GM12878 (cell line): ENCODE results near the gene PPP1R1B. TPM values are rescaled to one million over a fixed set of nuclear protein-coding genes. Genes with fewer than 3 reads are reported as not detected.
A peak's percentile ranks its signal among the peaks of the same experiment; 100 is the strongest.

Experiments
- ATAC-seq: fragments of 200-7000 bp; cut with Tn5 transposase; 3 replicates; pipeline ENCODE4 v1.9.1; 2020; ENCODE audit warnings: mild to moderate bottlenecking, moderate library complexity
- BruUV-seq: library from RNA; stranded (reverse); fragments of 400-500 nt; replicated peaks from 2 replicates; lab custom pipeline; 2021; lab: Mats Ljungman, UMichigan
- CTCF ChIA-PET: fragments of 300-600 bp; sonication (Branson Sonifier 250); formaldehyde crosslinking; extraction: SDS; loops from one replicate; lab custom pipeline; 2021; ENCODE audit warnings: inconsistent platforms; lab: Yijun Ruan, JAX
- POLR2A ChIA-PET: fragments of 350-600 bp; formaldehyde crosslinking; extraction: SDS; loops from one replicate; lab custom pipeline; 2021; ENCODE audit warnings: inconsistent platforms; lab: Charles Lee
- RAD21 ChIA-PET: fragments of 300-600 bp; sonication (Branson Sonifier 250); formaldehyde crosslinking; loops from one replicate; lab custom pipeline; 2023; ENCODE audit warnings: antibody characterized with exemption; ENCODE audit not compliant: unreplicated experiment; lab: Charles Lee
- SMC1A ChIA-PET: fragments of 300-600 bp; sonication (Branson Sonifier 250); formaldehyde crosslinking; loops from one replicate; lab custom pipeline; 2023; ENCODE audit not compliant: unreplicated experiment, uncharacterized antibody; lab: Charles Lee
- DNase-seq: peaks from one replicate; pipeline ENCODE4 v3.0.0-alpha.2; 2011; ENCODE audit warnings: low read depth, low spot score
- FAIRE-seq: peaks from 3 replicates; lab custom pipeline; 2011; peaks lifted over from hg19 to GRCh38; lab: Jason Lieb, UNC
- H2AFZ ChIP-seq: 2 replicates; pipeline ENCODE4 v1.6.0; 2011; ENCODE audit warnings: low read depth, low read length, control low read depth; ENCODE audit not compliant: control insufficient read depth
- H3K27ac ChIP-seq: 2 replicates; pipeline ENCODE4 v1.5.1; 2011; ENCODE audit warnings: control low read depth; ENCODE audit not compliant: control insufficient read depth, insufficient read depth
- H3K27me3 ChIP-seq, 2 experiments: replicated peaks in 1 of 2; 2 replicates each; pipeline versions ENCODE4 v1.6.0 to v1.6.1; 2011; ENCODE audit warnings: low read length in 1 of 2; ENCODE audit not compliant: control insufficient read depth in 2 of 2, insufficient read depth in 2 of 2
- H3K36me3 ChIP-seq, 2 experiments: 2 replicates each; pipeline ENCODE4 v1.5.1; 2011; ENCODE audit warnings: low read length in 1 of 2; ENCODE audit not compliant: control insufficient read depth in 2 of 2, insufficient read depth in 2 of 2
- H3K4me1 ChIP-seq: 2 replicates; pipeline ENCODE4 v1.6.1; 2011; ENCODE audit warnings: mild to moderate bottlenecking, low read length, moderate library complexity, mixed read lengths; ENCODE audit not compliant: control insufficient read depth, insufficient read depth
- H3K4me2 ChIP-seq: 2 replicates; pipeline ENCODE4 v1.6.0; 2011; ENCODE audit warnings: control low read depth; ENCODE audit not compliant: control insufficient read depth, insufficient read depth
- H3K4me3 ChIP-seq: fragments of 200-600 bp; sonication (generic); 2 replicates; pipeline ENCODE4 v1.5.1; 2016
- H3K79me2 ChIP-seq: 2 replicates; pipeline ENCODE4 v1.6.0; 2011; ENCODE audit warnings: low read length; ENCODE audit not compliant: control insufficient read depth, insufficient read depth
- H3K9ac ChIP-seq: 2 replicates; pipeline ENCODE4 v1.8.0; 2011; ENCODE audit warnings: low read length, control low read depth, mixed read lengths; ENCODE audit not compliant: control insufficient read depth, insufficient read depth
- H3K9me3 ChIP-seq: replicated peaks from 3 replicates; pipeline ENCODE4 v1.5.1; 2011; ENCODE audit warnings: mild to moderate bottlenecking, low read length; ENCODE audit not compliant: control insufficient read depth, insufficient read depth
- H4K20me1 ChIP-seq: 2 replicates; pipeline ENCODE4 v1.6.0; 2011; ENCODE audit not compliant: control insufficient read depth, insufficient read depth
- CREM ChIP-seq: IDR thresholded peaks from 2 replicates; pipeline ENCODE4 v1.6.1; 2014; ENCODE audit warnings: antibody characterized with exemption, low read depth
- FOXM1 ChIP-seq: IDR thresholded peaks from 2 replicates; pipeline ENCODE4 v1.6.1; 2012; ENCODE audit warnings: low read depth, mild to moderate bottlenecking, inconsistent platforms, low read length, moderate library complexity
- HDAC6 ChIP-seq: fragments of 200-600 bp; sonication (generic); IDR thresholded peaks from one replicate; pipeline ENCODE4 v1.8.0; 2017; ENCODE audit warnings: antibody characterized with exemption; ENCODE audit not compliant: unreplicated experiment
- MTA3 ChIP-seq: IDR thresholded peaks from 2 replicates; pipeline ENCODE4 v1.6.1; 2012; ENCODE audit warnings: low read length, inconsistent platforms, borderline replicate concordance
- NR2C1 ChIP-seq: fragments of 450-650 bp; IDR thresholded peaks from 2 replicates; pipeline ENCODE4 v1.6.1; 2017; ENCODE audit warnings: antibody characterized with exemption, mild to moderate bottlenecking, moderate library complexity
- RAD21 ChIP-seq: IDR thresholded peaks from 2 replicates; pipeline ENCODE4 v1.6.1; 2011; ENCODE audit warnings: mild to moderate bottlenecking, low read depth, low read length, moderate library complexity; ENCODE audit not compliant: insufficient read depth
- TCF7 ChIP-seq: IDR thresholded peaks from 2 replicates; pipeline ENCODE4 v1.6.1; 2014; ENCODE audit warnings: antibody characterized with exemption, borderline replicate concordance
- ZSCAN29 ChIP-seq: fragments of 450-650 bp; IDR thresholded peaks from 2 replicates; pipeline ENCODE4 v1.6.1; 2017; ENCODE audit warnings: mild to moderate bottlenecking, moderate library complexity
- ZZZ3 ChIP-seq: IDR thresholded peaks from 2 replicates; pipeline ENCODE4 v1.6.1; 2011; ENCODE audit warnings: low read depth; ENCODE audit not compliant: control insufficient read depth, insufficient read length
- WGBS: methylation state at CpG from one replicate; pipeline ENCODE4 v1.1.6; 2016; ENCODE audit warnings: low lambda C conversion rate; ENCODE audit not compliant: insufficient replicate concordance, insufficient coverage; ENCODE audit errors: missing lambda C conversion rate; 5-methylcytosine and 5-hydroxymethylcytosine counted together
- in situ Hi-C: fragments of 300-500 bp; cut with MboI; formaldehyde crosslinking; loops from 9 replicates; pipeline ENCODE4 v1.14.3; 2018; ENCODE audit warnings: mixed read lengths
- intact Hi-C: fragments of 100-400 bp; cut with micrococcal nuclease; formaldehyde crosslinking; loops from one replicate; pipeline ENCODE4 v1.14.2; 2022; ENCODE audit not compliant: unreplicated experiment
- polyA plus RNA-seq, 11 experiments: library from polyadenylated mRNA; depleted of rRNA in 4 of 11; unstranded in 6 of 11; stranded (reverse) in 5 of 11; fragments of >200 nt; fragmentation: Nextera tagmentation in 4 of 11; fragmentation: Illumina TruSeq in 1 of 11; extraction: Ambion mirVana in 4 of 11; extraction: Trizol in 1 of 11; gene quantifications; 1 replicate in 1 of 11; 2 replicates in 10 of 11; pipeline versions ENCODE4 v1.2.1 to v1.2.3, GENCODE V29; 2011 to 2016; ENCODE audit warnings: inconsistent platforms in 2 of 11, missing spikeins in 2 of 11, low read depth in 1 of 11
- total RNA-seq, 4 experiments: library from RNA; depleted of rRNA in 3 of 4; stranded (reverse); fragments of >200 nt in 3 of 4; fragmentation: Illumina TruSeq in 1 of 4; extraction: Trizol in 1 of 4; gene quantifications; 2 replicates each; pipeline versions ENCODE4 v1.2.1 to v1.2.3, GENCODE V29; 2013 to 2021
- TF ChIP-seq, protein P1 (sequence below): fragments of 450-650 bp; IDR thresholded peaks from 2 replicates; pipeline ENCODE4 v1.6.1; 2017; ENCODE audit warnings: mild to moderate bottlenecking, moderate library complexity

The PPP1R1B gene
- total and polyA plus RNA-seq, 10 of the 15 experiments (the other 5 are each of a cell fraction or from before 2014, with no cell fraction given) = 0.08 TPM; not detected in 9

DNA sequence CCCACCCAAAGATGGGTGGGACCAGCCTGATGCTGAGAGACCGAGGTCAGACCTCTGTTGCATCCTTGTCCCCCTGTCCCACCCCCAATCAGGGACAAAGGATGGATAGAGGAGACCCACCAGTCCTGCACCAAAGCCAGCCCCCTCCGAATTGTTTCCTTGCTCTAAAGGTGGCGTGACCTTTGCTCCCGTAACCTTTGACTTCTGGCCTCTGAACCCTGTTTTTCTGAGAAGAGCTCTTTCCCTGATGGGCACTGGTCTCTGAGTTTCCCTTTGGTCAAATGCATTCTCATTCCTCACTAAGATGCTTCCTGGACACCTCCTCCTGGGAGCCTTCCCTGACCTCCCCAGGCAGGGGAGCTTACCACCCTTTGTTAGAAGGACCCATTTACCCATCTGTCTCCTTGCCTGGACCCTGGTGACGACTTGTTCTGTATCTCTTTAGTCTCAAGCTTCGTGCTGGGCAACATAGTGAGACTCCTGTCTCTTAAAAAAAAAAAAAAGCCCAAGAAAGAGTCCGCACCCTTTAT, 13.8 kb upstream of the PPP1R1B start (continued):
- TF ChIP-seq, protein P1, sequence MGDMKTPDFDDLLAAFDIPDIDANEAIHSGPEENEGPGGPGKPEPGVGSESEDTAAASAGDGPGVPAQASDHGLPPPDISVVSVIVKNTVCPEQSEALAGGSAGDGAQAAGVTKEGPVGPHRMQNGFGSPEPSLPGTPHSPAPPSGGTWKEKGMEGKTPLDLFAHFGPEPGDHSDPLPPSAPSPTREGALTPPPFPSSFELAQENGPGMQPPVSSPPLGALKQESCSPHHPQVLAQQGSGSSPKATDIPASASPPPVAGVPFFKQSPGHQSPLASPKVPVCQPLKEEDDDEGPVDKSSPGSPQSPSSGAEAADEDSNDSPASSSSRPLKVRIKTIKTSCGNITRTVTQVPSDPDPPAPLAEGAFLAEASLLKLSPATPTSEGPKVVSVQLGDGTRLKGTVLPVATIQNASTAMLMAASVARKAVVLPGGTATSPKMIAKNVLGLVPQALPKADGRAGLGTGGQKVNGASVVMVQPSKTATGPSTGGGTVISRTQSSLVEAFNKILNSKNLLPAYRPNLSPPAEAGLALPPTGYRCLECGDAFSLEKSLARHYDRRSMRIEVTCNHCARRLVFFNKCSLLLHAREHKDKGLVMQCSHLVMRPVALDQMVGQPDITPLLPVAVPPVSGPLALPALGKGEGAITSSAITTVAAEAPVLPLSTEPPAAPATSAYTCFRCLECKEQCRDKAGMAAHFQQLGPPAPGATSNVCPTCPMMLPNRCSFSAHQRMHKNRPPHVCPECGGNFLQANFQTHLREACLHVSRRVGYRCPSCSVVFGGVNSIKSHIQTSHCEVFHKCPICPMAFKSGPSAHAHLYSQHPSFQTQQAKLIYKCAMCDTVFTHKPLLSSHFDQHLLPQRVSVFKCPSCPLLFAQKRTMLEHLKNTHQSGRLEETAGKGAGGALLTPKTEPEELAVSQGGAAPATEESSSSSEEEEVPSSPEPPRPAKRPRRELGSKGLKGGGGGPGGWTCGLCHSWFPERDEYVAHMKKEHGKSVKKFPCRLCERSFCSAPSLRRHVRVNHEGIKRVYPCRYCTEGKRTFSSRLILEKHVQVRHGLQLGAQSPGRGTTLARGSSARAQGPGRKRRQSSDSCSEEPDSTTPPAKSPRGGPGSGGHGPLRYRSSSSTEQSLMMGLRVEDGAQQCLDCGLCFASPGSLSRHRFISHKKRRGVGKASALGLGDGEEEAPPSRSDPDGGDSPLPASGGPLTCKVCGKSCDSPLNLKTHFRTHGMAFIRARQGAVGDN = no peak
- TF ChIP-seq RAD21 (no peak), CREM (no peak), NR2C1 (peak; percentile 84), ZZZ3 (no peak), HDAC6 (no peak)

DNA sequence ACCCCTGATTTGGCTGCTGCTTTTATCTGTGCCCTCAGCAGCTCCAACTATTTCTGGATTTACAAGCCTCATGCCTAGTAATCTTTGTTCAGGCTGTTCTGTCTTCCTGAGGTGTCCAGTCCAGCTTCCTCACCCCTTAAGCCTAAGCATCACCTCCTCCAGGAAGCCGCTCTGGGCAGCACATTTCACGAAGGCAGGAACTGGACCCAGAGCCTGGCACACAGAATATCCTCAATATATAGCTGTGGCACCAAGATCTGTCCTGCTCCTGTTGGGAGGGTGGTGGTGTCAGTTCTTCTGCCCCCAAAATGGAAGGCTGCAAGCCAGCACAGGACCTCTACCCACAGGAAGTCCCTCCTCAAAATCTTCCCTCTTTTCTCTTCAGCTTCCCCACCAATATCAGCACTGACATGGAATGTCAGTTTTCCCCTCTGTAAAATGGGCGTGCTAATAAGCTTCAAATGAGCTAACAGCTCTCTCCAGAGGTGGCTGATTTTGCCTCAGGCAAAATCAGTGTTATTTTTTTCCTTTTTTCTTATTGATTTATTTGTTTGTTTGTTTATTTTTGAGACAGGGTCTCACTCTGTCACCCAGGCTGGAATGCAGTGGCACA, 12.1 kb upstream of the PPP1R1B start:
- Histone ChIP-seq H3K27ac (no peak overlapping the region), H2AFZ (no peak overlapping the region), H3K9me3 (no peaks in the 10 kb centered on the region), H3K4me1 (no peaks in the 10 kb centered on the region; the same call in 1 of the 2 replicates), H3K4me2 (no peak overlapping the region), H4K20me1 (no peaks in the 10 kb centered on the region), H3K79me2 (no peaks in the 10 kb centered on the region), H3K9ac (no peak overlapping the region), H3K27me3 (no peaks in the 10 kb centered on the region; a peak in 2 of 4 replicates), H3K36me3 (no peaks in the 10 kb centered on the region), H3K4me3 (no peak overlapping the region)
- ChIA-PET CTCF (interaction anchor here (0.8 to 1.4 kb wide), 4 partner anchors 9 to 258 kb away, joined by 3 to 11 read pairs (median 3); no protein-coding TSS in a partner anchor), RAD21 (no interaction called here), SMC1A (interaction anchor here (1.0 to 1.1 kb wide), 2 partner anchors 9 to 23 kb away, joined by 3 to 4 read pairs; no protein-coding TSS in a partner anchor), POLR2A (no interaction called here)
- 10% methylated on average over 3 of the region's 3 CpGs for WGBS
- DNase-seq (no peak), FAIRE-seq (no peak), ATAC-seq (no peak)
- in situ Hi-C loops = no loop called here
- no TSS peak for BruUV-seq
- intact Hi-C loops = no loop called here
- TF ChIP-seq ZSCAN29 (no peak), FOXM1 (no peak), TCF7 (no peak), MTA3 (no peak)
- TF ChIP-seq, protein P1 = no peak
